HG02798 (cell line): ENCODE data around the gene RNF5.
"Not testable (repeated sequence)": the region's sequence is repeated elsewhere in the genome, so short reads cannot be mapped to it uniquely, and the experiment has no call there.

Experiments
- ATAC-seq: cut with Tn5 transposase; IDR thresholded peaks from one replicate; pipeline ENCODE4 v1.9.1; 2021; ENCODE audit warnings: mild to moderate bottlenecking; ENCODE audit not compliant: unreplicated experiment, poor library complexity

Gene RNF5

GRCh38 chr6:32202186-32202585 lies 24.0 kb downstream of the RNF5 start:
- no peak for ATAC-seq

- no peak for ATAC-seq
These were observed 25.4 kb downstream of the RNF5 start for GRCh38 chr6:32203426-32204267.

- ATAC-seq = no peak
These were observed 26.1 kb downstream of the RNF5 start for GRCh38 chr6:32204268-32204715.

- no peak for ATAC-seq
These were observed 30.8 kb downstream of the RNF5 start for GRCh38 chr6:32208996-32209395.

- no peak for ATAC-seq
These were observed 32.0 kb downstream of the RNF5 start for GRCh38 chr6:32210191-32210601.

- ATAC-seq = not testable (repeated sequence)
These were observed 33.2 kb downstream of the RNF5 start for GRCh38 chr6:32211432-32211831.

- no peak for ATAC-seq
These were observed 34.0 kb downstream of the RNF5 start for GRCh38 chr6:32212076-32212760.

- ATAC-seq = no peak
These were observed 35.4 kb downstream of the RNF5 start for GRCh38 chr6:32213649-32214048.

- no peak for ATAC-seq
These were observed 35.9 kb downstream of the RNF5 start for GRCh38 chr6:32214126-32214525.

GRCh38 chr6:32215617-32216016 lies 37.4 kb downstream of the RNF5 start:
- ATAC-seq = no peak

GRCh38 chr6:32216285-32216684 lies 38.1 kb downstream of the RNF5 start:
- ATAC-seq = no peak

GRCh38 chr6:32216998-32217397 lies 38.8 kb downstream of the RNF5 start:
- ATAC-seq = no peak

GRCh38 chr6:32218167-32218566 lies 40.0 kb downstream of the RNF5 start:
- no peak for ATAC-seq

- no peak for ATAC-seq
These were observed 41.8 kb downstream of the RNF5 start for GRCh38 chr6:32220021-32220420.

- ATAC-seq = no peak
These were observed 44.4 kb downstream of the RNF5 start for GRCh38 chr6:32222333-32223230.

GRCh38 chr6:32223258-32224235 lies 45.3 kb downstream of the RNF5 start, which contains the start of gene NOTCH4:
Gene NOTCH4, minus strand, starts transcription at chr6:32224067. Its CDS starts 139 bp downstream, at chr6:32223928.
- no peak for ATAC-seq

GRCh38 chr6:32224696-32225095 lies 46.5 kb downstream of the RNF5 start:
- ATAC-seq = peak; percentile 69

- ATAC-seq = no peak
These were observed 48.2 kb downstream of the RNF5 start for GRCh38 chr6:32226434-32226833.
